Suprapubic skin (tissue), 4 donors: ENCODE data around the gene CXCR4. TPM values are rescaled to one million over a fixed set of nuclear protein-coding genes. Genes with fewer than 3 reads are reported as not detected.

ENCODE experiments used
- DNase-seq, 2 donors: peaks; one replicate each; pipeline ENCODE4 v3.0.0-alpha.2; 2019; ENCODE audit warnings: low spot score in 2 of 2
- H3K27ac ChIP-seq: fragments of 200-600 bp; sonication (generic); one replicate; pipeline ENCODE4 v1.5.1; 2019
- H3K27me3 ChIP-seq: fragments of 200-600 bp; sonication (generic); one replicate; pipeline ENCODE4 v1.5.1; 2019
- H3K36me3 ChIP-seq: fragments of 200-600 bp; sonication (generic); one replicate; pipeline ENCODE4 v1.5.1; 2019
- H3K4me1 ChIP-seq: fragments of 200-600 bp; sonication (generic); one replicate; pipeline ENCODE4 v1.5.1; 2019
- H3K4me3 ChIP-seq: fragments of 200-600 bp; sonication (generic); one replicate; pipeline ENCODE4 v1.5.1; 2019; ENCODE audit warnings: mild to moderate bottlenecking
- H3K9me3 ChIP-seq: fragments of 200-600 bp; sonication (generic); one replicate; pipeline ENCODE4 v1.5.1; 2019
- EP300 ChIP-seq: sonication (generic); formaldehyde crosslinking; IDR thresholded peaks from one replicate; pipeline ENCODE4 v1.6.1; 2017; ENCODE audit warnings: antibody characterized with exemption
- POLR2A ChIP-seq, 2 donors: fragments of 450-650 bp; IDR thresholded peaks; one replicate each; pipeline ENCODE4 v1.6.1; 2017; ENCODE audit warnings: antibody characterized with exemption in 2 of 2, mild to moderate bottlenecking in 2 of 2, moderate library complexity in 2 of 2
- POLR2AphosphoS5 ChIP-seq, 3 donors: sonication (generic); formaldehyde crosslinking; IDR thresholded peaks; one replicate each; pipeline ENCODE4 v1.6.1; 2017; ENCODE audit warnings: antibody characterized with exemption in 3 of 3
- WGBS: methylation state at CpG from one replicate; pipeline ENCODE4 v1.1.5; 2018; 5-methylcytosine and 5-hydroxymethylcytosine counted together
- total RNA-seq, 4 donors: library from RNA; depleted of rRNA; stranded (reverse); fragments of >200 nt; gene quantifications; one replicate each; pipeline ENCODE4 v1.1.0, GENCODE V29; 2016
- TF ChIP-seq, protein P1 (sequence below), 2 donors: fragments of 200-600 bp in 1 of 2; fragments of 450-650 bp in 1 of 2; sonication (generic) in 1 of 2; IDR thresholded peaks; one replicate each; pipeline ENCODE4 v1.5.1; 2016 to 2019; ENCODE audit warnings: antibody characterized with exemption in 2 of 2, mild to moderate bottlenecking in 1 of 2, moderate library complexity in 1 of 2

Gene CXCR4
- total RNA-seq, 4 donors from 2014 or later = 5.1 to 6.8 (median 5.6) TPM

GRCh38 chr2:136065907-136066306 lies 52.0 kb downstream of the CXCR4 start:
- WGBS = 88% methylated on average over 3 of the region's 3 CpGs
- Histone ChIP-seq H3K27me3 (no peaks in the 10 kb centered on the region), H3K4me3 (no peak overlapping the region), H3K36me3 (no peaks in the 10 kb centered on the region), H3K4me1 (no peaks in the 10 kb centered on the region), H3K27ac (no peak overlapping the region), H3K9me3 (no peaks in the 10 kb centered on the region)
- DNase-seq = no peak
- TF ChIP-seq, protein P1, sequence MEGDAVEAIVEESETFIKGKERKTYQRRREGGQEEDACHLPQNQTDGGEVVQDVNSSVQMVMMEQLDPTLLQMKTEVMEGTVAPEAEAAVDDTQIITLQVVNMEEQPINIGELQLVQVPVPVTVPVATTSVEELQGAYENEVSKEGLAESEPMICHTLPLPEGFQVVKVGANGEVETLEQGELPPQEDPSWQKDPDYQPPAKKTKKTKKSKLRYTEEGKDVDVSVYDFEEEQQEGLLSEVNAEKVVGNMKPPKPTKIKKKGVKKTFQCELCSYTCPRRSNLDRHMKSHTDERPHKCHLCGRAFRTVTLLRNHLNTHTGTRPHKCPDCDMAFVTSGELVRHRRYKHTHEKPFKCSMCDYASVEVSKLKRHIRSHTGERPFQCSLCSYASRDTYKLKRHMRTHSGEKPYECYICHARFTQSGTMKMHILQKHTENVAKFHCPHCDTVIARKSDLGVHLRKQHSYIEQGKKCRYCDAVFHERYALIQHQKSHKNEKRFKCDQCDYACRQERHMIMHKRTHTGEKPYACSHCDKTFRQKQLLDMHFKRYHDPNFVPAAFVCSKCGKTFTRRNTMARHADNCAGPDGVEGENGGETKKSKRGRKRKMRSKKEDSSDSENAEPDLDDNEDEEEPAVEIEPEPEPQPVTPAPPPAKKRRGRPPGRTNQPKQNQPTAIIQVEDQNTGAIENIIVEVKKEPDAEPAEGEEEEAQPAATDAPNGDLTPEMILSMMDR (IDR thresholded peaks at IDR 0.05) = no peak
- no peak for TF ChIP-seq POLR2AphosphoS5 (IDR thresholded peaks at IDR 0.05)
- TF ChIP-seq EP300 = no peak
- no peak for TF ChIP-seq POLR2A (IDR thresholded peaks at IDR 0.05)

GRCh38 chr2:136065384-136065783 lies 52.6 kb downstream of the CXCR4 start:
- Histone ChIP-seq H3K27ac (no peak overlapping the region), H3K4me1 (no peaks in the 10 kb centered on the region)
- WGBS = 58% methylated on average over 2 of the region's 2 CpGs

More at GRCh38 chr2:136065384-136065783, 52.6 kb downstream of the CXCR4 start:
- DNase-seq = no peak
- no peak overlapping the region for H3K4me3 ChIP-seq
- no peak for TF ChIP-seq EP300
- H3K9me3 ChIP-seq = no peaks in the 10 kb centered on the region
- H3K36me3 ChIP-seq = no peaks in the 10 kb centered on the region
- H3K27me3 ChIP-seq = no peaks in the 10 kb centered on the region

Other genes starting within 250 kb of the CXCR4 start
- gene MCM6, start 241.7 kb downstream of the CXCR4 start, total RNA-seq = 10 to 100 TPM in 1 of 4 donors, 1 to 10 TPM in 3; 6.6 to 13.5 (median 7.8) TPM
- 10 to 100 TPM; 63.1 to 82.6 (median 67.4) TPM for gene DARS1, start 132.5 kb downstream of the CXCR4 start, total RNA-seq